Breast epithelium (tissue), 3 donors: ENCODE results near the gene PGRMC1.

Source experiments
- CTCF ChIP-seq, 3 donors: fragments of 450-650 bp; IDR thresholded peaks; one replicate each; pipeline ENCODE4 v1.5.1; 2016 to 2017; ENCODE audit warnings: antibody characterized with exemption in 3 of 3, mild to moderate bottlenecking in 3 of 3, moderate library complexity in 3 of 3
- POLR2A ChIP-seq: fragments of 450-650 bp; IDR thresholded peaks from one replicate; pipeline ENCODE4 v1.6.1; 2016; ENCODE audit warnings: antibody characterized with exemption, mild to moderate bottlenecking, moderate library complexity

- TF ChIP-seq POLR2A (no peak), CTCF (IDR thresholded peaks at IDR 0.05) (no peak)
These were observed 1.5 kb downstream of the PGRMC1 start for GRCh38 chrX:119237562-119237942.
